ENCODE measurements around the gene EXOC6B. TPM values are rescaled to one million over a fixed set of nuclear protein-coding genes. Genes with fewer than 3 reads are reported as not detected.

Gene EXOC6B
- total RNA-seq, 1 experiment from 2014 or later = 40.1 TPM

GRCh38 chr2:72138921-72139381, 686.9 kb downstream of the EXOC6B start:
- no peaks in the 10 kb centered on the region for H4K20me1 ChIP-seq (ENCODE audit: control insufficient read depth, insufficient read depth, insufficient read length)
- H4K8ac ChIP-seq (replicated peaks; ENCODE audit: insufficient read length, low read depth, low read length) = no peak overlapping the region
- H3K27ac ChIP-seq (ENCODE audit: insufficient read length, low read depth, low read length) = no peak overlapping the region
- H3K9ac ChIP-seq (ENCODE audit: extremely low read depth, insufficient read length, low read length) = no peak overlapping the region
- peaks cover 37% of the 10 kb centered on the region; the same call in 1 of the 2 replicates for H3K27me3 ChIP-seq (ENCODE audit: insufficient read depth, low read length)
- H3K14ac ChIP-seq (ENCODE audit: insufficient read depth, low read length) = no peak overlapping the region
- no peak for TF ChIP-seq CTCF (conservative IDR thresholded peaks at IDR 0.05)
- H2AK5ac ChIP-seq (ENCODE audit: insufficient read length, low read length) = no peak overlapping the region
- no peak overlapping the region for H3K23ac ChIP-seq (ENCODE audit: insufficient read length, low read depth, low read length)
- no peak overlapping the region for H2BK12ac ChIP-seq (ENCODE audit: insufficient read length, low read depth, low read length)
- no peak overlapping the region for H4K91ac ChIP-seq (ENCODE audit: insufficient read length, low read depth, low read length)
- no peaks in the 10 kb centered on the region for H3K79me2 ChIP-seq (ENCODE audit: insufficient read depth, low read length)
- no peaks in the 10 kb centered on the region for H3K79me1 ChIP-seq (ENCODE audit: insufficient read depth, low read depth, low read length, poor library complexity, severe bottlenecking)
- no peak overlapping the region for H3K27ac Mint-ChIP-seq
- H3K4ac ChIP-seq (ENCODE audit: low read depth, low read length) = no peak overlapping the region
- no peak overlapping the region for H2BK20ac ChIP-seq (ENCODE audit: low read depth, low read length, poor library complexity, severe bottlenecking)
- H3K4me1 Mint-ChIP-seq = peaks cover 12 to 28% of the 10 kb centered on the region in 2 experiments
- H2BK15ac ChIP-seq (ENCODE audit: low read depth, low read length) = no peak overlapping the region
- no peak overlapping the region for H3K4me2 ChIP-seq (ENCODE audit: insufficient read depth, insufficient read length, low read length)
- peaks cover 63% of the 10 kb centered on the region for H3K27me3 Mint-ChIP-seq (ENCODE audit: low read depth)
- H3K4me3 Mint-ChIP-seq = no peak overlapping the region
- no peak overlapping the region for H4K5ac ChIP-seq (ENCODE audit: insufficient read length, low read depth, low read length)
- H3T11ph ChIP-seq (ENCODE audit: low read length) = no peak overlapping the region
- peak; percentile 21 for DNase-seq
- H2BK120ac ChIP-seq (ENCODE audit: low read depth, low read length, poor library complexity, severe bottlenecking) = no peak overlapping the region
- H2BK5ac ChIP-seq (ENCODE audit: insufficient read length, low read length) = no peak overlapping the region
- WGBS (ENCODE audit: extremely low coverage, insufficient read length, low lambda C conversion rate) = no CpG with 5 or more reads among the region's 14 CpGs
- H3K4me1 ChIP-seq (ENCODE audit: insufficient read depth, low read length) = no peaks in the 10 kb centered on the region
- no peak overlapping the region for H3K18ac ChIP-seq (ENCODE audit: insufficient read length, low read depth, low read length)
- H2AFZ ChIP-seq (ENCODE audit: low read length) = no peak overlapping the region
- peaks cover 7% of the 10 kb centered on the region for H3K23me2 ChIP-seq (ENCODE audit: insufficient read length, low read depth, low read length, poor library complexity, severe bottlenecking)
- no peak overlapping the region for H3K56ac ChIP-seq (ENCODE audit: insufficient read length, low read depth, low read length)
- no peaks in the 10 kb centered on the region for H3K36me3 Mint-ChIP-seq (ENCODE audit: insufficient read depth in 1 of 3, low read depth in 3 of 3)
- no peaks in the 10 kb centered on the region for H3K9me3 ChIP-seq (ENCODE audit: control insufficient read depth, low read depth, low read length)
- peaks cover 0 to 4% of the 10 kb centered on the region in 2 experiments; a peak in 2 of 5 replicates for H3K9me3 Mint-ChIP-seq
